ENCODE results near the gene NKIRAS2.
"Not testable (repeated sequence)": the region's sequence is repeated elsewhere in the genome, so short reads cannot be mapped to it uniquely, and the experiment has no call there.

The NKIRAS2 gene

GRCh38 chr17:42000413-42001133, 19.3 kb upstream of the NKIRAS2 start:
- DNase-seq = no peak

- no peak for DNase-seq
Observed at GRCh38 chr17:42001729-42002128, 18.2 kb upstream of the NKIRAS2 start.

- no peak for DNase-seq
Observed at GRCh38 chr17:42002175-42002791, 17.6 kb upstream of the NKIRAS2 start.

GRCh38 chr17:42002792-42003301, 17.0 kb upstream of the NKIRAS2 start:
- DNase-seq = no peak

- DNase-seq = no peak
Observed at GRCh38 chr17:42005166-42005565, 14.7 kb upstream of the NKIRAS2 start.

- no peak for DNase-seq
Observed at GRCh38 chr17:42009170-42009569, 10.7 kb upstream of the NKIRAS2 start.

- DNase-seq = not testable (repeated sequence)
Observed at GRCh38 chr17:42010266-42010680, 9.6 kb upstream of the NKIRAS2 start.

- no peak for DNase-seq
Observed at GRCh38 chr17:42010898-42011516, 8.9 kb upstream of the NKIRAS2 start.

- not testable (repeated sequence) for DNase-seq
Observed at GRCh38 chr17:42012363-42012762, 7.5 kb upstream of the NKIRAS2 start.

- not testable (repeated sequence) for DNase-seq
Observed at GRCh38 chr17:42013740-42014139, 6.2 kb upstream of the NKIRAS2 start.

GRCh38 chr17:42016411-42016831, 3.5 kb upstream of the NKIRAS2 start:
- DNase-seq = no peak

- DNase-seq = peak; percentile 88
Observed at GRCh38 chr17:42016941-42017865, 2.7 kb upstream of the NKIRAS2 start, which contains the start of gene DNAJC7. Gene DNAJC7, minus strand, starts transcription at chr17:42017439. Its CDS starts 23 bp downstream, at chr17:42017416.

- peak; percentile 34 for DNase-seq
Observed at GRCh38 chr17:42017866-42018200, 2.1 kb upstream of the NKIRAS2 start.

GRCh38 chr17:42018339-42018738, 1.6 kb upstream of the NKIRAS2 start:
- DNase-seq = peak; percentile 19

GRCh38 chr17:42018988-42019387, 902 bp upstream of the NKIRAS2 start:
- DNase-seq = no peak

GRCh38 chr17:42020845-42021244, 955 bp downstream of the NKIRAS2 start:
- not testable (repeated sequence) for DNase-seq

- no peak for DNase-seq
Observed at GRCh38 chr17:42023524-42024349, 3.8 kb downstream of the NKIRAS2 start.

- DNase-seq = no peak
Observed at GRCh38 chr17:42025191-42025579, 5.3 kb downstream of the NKIRAS2 start.

- DNase-seq = no peak
Observed at GRCh38 chr17:42025936-42026335, 6.0 kb downstream of the NKIRAS2 start.

- no peak for DNase-seq
Observed at GRCh38 chr17:42026857-42027589, 7.1 kb downstream of the NKIRAS2 start.

GRCh38 chr17:42027590-42027889, 7.7 kb downstream of the NKIRAS2 start:
- no peak for DNase-seq
